Measurements from ENCODE around the gene CFDP1. TPM values are rescaled to one million over a fixed set of nuclear protein-coding genes. Genes with fewer than 3 reads are reported as not detected.

CFDP1 gene
- 71.6 and 82.4 TPM in 2 replicates for total RNA-seq

GRCh38 chr16:75432828-75433731 is at the start of gene CFDP1:
TSS of gene CFDP1 (minus strand) at chr16:75433503. CDS start at chr16:75433352, 151 bp downstream.
- DNase-seq = peak; percentile 97

- no peak for DNase-seq
These were observed 49.3 kb upstream of the CFDP1 start for GRCh38 chr16:75482434-75483205.

GRCh38 chr16:75481475-75481874 is 48.2 kb upstream of the CFDP1 start:
- DNase-seq = peak; percentile 31

DNA sequence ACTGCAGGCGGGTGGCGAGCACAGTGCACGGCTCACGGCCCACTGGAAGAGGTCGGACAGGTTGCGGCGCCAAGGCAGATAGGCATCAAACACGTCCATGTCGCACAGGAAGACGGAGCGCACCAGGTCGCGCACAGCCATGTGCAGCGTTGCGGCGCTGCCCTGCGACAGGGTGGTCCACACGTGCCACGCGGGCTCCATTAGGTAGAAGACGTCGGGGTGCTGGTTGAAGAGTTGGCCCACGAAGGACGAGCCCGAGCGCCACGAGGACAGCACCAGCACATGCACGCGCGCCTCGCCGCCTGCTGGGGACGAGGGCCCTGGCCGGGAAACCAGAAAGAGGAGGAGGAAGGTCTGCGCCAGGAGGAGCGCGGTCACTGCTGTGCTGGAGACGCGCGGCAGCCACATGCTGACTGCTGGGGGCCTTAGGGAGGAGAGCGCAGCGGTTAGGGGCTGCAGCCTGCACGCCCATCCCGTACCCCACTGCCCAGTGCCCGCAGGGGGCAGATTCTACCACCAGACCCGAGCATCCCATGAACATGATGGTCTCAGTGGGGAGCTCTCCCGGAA is 46.2 kb upstream of the CFDP1 start:
- DNase-seq = no peak

GRCh38 chr16:75478480-75479345 is 45.4 kb upstream of the CFDP1 start:
- no peak for DNase-seq

DNA sequence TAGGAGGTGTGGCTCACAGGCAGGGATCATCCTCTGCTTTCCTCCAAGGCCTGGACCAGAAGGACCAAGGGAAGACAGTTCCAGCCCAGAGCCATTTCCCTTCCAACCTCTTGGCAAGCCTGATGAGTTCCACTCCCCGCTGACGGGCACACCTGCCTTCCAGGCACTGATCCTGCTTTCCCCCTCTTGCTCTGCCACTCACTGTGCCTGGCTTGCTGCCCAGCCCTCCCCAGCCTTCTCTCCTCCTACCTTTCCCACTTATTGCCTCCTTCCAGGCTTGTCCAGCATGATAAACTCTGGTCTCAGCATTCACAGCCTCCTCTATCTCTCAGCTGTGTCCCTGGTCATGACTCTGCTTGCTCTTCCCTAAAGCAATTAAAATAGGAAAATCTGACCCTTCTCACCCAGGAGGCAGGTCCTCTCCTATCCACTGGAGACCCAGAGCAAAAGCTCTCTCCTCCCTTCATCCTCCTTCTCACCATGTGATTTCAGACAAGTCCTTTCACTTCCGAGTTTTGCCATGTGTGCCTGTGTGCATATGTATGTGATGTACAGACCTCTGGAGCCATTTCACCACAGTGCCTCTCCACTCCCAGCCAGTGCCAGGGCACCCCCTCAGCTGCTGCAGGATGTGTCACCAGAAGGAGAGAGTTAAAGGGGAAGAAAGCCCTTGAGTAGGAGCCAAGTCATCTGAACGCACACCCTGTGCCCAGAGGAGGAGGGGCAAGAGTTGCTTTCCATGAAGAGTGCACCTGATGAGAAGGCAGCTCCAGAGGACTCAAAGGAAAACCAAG is 44.6 kb upstream of the CFDP1 start:
- no peak for DNase-seq

- DNase-seq = no peak
These were observed 43.5 kb upstream of the CFDP1 start for GRCh38 chr16:75476817-75477216.

DNA sequence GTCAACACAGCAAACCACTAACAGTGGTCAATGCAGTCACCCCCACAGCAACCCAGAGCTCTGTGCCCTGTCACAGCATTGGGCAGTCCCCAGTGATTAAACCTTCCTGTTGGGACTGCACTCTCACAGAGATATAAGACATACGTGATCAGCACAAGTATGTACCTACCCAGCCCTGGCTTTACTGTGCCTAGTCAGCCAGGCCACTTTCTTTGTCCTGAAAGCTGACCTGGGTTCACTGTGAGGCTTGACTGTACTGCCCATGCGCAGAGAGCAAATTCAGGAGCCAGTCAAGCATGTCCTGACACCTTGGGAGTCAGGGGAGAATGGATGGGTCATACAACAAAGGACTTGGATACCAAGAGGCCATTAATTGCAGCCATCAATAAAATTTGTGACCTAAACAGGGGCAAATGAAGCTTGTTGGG is 42.1 kb upstream of the CFDP1 start:
- no peak for DNase-seq

GRCh38 chr16:75472908-75473877 is 39.9 kb upstream of the CFDP1 start:
- no peak for DNase-seq

DNA sequence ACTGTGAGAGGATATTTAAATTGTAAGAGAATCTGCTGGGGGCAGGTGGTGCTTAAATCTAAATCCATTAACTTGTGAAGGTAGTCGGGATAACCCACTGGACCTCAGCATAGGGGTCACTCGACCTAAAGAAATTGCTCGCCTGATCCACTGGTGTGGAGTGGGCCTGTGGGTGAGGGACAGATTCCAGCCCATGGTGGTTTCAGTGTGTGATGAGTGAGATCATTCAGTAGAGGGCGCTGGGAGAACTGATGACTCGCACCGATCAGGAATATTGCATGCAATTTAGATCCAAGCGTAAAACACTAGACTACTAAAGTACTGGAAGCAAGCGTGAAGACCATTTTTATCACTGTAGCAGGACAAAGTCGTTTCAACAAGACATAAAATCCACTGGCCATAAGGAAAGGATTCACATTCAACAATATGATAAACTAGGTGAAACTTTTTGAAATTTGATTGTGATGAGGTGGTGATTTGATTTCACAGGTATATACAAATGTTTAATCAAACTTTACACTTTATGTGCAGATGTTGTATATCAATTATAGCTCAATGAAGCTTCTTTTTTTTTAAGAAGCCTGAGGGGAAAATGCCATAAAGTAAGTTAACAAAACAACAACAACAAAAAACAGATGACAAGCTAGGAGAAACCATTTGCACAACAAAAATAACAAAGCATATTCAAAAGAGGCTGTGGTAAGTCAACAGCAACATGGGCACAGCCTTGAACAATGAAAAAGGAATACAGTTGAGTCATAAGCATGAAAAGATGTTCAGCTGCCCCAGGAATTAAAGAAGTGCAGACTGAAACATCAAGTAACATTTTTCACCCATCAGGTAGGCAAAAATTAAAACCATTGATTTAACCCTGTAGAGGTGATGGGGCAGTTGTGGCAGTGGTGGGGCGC is 38.7 kb upstream of the CFDP1 start:
- peak; percentile 82 for DNase-seq

- DNase-seq = no peak
These were observed 33.5 kb upstream of the CFDP1 start for GRCh38 chr16:75466760-75467159.

DNA sequence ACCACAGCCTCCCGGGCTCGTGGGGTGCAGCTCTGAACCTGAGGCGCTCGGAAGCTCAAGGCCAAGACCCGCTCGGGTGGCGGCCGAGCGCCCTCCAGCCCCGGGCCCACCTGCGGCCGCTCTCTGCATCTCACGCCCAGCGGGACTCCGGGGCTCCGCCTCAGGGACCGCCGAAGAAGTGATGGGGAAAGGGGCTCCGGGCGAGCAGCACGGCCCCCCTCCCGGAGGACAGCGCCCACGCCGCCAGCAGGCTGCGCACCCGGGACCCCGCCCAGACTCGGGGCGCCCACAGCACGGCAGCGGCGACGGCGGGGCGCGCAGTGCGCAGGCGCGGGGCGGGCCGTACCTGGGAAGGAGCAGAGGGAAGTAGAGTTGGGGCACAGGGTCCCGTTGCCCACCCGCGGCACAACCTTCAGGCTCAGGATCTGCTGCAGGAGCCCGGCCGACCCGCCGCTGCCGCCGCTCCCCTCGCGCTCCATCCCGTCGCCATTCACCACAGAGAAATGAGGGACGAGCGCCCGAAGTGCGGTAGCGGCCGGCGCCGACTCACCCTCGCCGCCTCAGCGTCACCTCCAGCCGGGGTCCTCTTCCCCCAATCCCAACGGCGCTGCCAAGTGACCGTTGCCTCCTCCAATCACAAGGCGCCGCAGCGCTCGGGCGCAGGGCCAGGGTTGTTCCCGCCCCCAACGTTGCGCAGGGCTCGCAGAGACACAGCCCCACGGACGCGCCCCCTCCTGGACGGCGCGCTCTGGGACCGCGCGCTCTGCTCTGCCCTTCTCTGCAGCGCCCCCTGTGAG is 31.0 kb upstream of the CFDP1 start, which contains the start of gene TMEM170A:
TMEM170A (minus strand) TSS at position 568 of the 797 bp plus-strand sequence; CDS start at position 479, 89 bp downstream.
- DNase-seq = peak; percentile 99

DNA sequence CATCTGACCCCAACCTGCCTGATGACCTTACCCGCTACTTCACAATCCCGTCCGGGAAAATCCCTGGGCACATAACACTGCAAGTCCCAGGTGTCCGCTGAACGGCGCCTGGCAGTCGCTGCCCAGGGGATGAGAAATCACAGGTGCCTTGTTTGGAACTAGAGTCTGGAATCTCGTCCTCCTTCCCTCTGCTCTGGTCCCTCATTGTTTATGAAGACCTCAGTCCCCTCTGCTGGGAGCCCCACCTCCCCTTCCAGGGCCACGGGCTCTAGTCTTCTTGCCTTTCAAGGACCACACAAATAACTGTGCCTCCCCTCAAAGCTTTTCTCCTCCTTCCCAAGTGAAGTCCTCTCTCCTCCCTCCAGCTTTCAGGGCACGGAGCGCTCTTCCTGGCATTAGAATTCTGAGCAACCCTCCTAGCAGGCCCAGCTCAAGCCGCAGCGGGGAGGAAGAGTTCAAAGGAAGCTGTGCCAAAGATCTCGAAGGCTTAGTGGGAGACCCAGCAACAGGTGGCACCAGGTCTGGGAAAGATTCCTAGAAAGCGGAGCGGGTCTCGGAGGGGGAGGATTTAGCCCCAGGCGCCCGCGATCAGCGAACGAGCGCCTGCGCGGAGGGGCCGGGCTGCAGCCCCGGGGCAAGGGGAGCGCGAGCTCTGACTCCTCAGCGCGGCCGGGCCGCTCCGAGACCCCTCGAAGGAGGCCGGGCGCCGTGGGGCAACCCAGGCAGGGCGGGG is 30.3 kb upstream of the CFDP1 start:
- peak; percentile 49 for DNase-seq

- DNase-seq = peak; percentile 14
These were observed 29.5 kb upstream of the CFDP1 start for GRCh38 chr16:75462806-75463205.

DNA sequence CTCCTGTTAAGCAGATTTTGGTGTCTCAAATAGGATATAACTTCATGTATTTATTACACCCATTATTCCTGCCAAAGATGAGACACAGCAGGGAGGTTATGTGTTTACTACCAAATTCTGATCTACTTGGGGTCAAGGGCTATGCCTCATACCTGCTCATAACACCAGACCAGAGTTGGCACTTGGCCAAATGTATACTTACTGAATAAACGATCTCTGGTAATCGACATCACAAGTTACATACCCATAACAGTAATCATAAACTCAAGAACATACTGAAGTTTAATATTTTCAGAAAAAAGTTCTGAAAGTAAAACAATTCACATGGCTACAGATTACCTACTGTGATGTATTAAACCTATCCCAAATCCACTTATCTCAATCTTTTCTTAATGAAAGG is 28.3 kb upstream of the CFDP1 start:
- DNase-seq = no peak

DNA sequence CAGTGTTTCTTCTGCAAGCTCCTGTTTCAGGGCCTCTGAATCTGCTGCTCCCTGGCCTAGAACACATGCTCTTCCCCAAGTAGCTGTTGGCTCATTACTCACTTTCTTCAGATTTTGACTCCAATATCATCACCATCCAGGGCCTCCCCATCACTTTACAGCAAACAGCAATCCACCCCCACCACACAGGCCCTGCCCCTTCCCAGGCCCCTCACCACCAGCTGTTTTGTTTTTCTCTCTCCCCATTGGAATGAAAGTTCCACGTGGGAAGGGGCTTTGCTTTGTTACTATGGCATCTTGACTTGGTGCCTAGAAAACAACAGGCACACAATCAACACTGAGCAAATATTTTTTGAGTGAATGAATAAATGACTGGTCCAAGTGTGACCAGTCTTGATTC is 27.1 kb upstream of the CFDP1 start:
- DNase-seq = no peak

GRCh38 chr16:75459691-75460090 is 26.4 kb upstream of the CFDP1 start:
- no peak for DNase-seq

Measured in dermis blood vessel endothelial cell (primary cell).